Smooth muscle cell of bladder (primary cell): Measurements from ENCODE around the gene PPP1R16B. TPM values are rescaled to one million over a fixed set of nuclear protein-coding genes. Genes with fewer than 3 reads are reported as not detected.

Experiments used
- total RNA-seq: library from RNA; depleted of rRNA; stranded (reverse); fragments of >200 nt; gene quantifications from 2 replicates; pipeline ENCODE4 v1.2.3, GENCODE V29; 2014

Gene PPP1R16B
- total RNA-seq, result 0.09 TPM in 1 of 2 replicates, not detected in the other

GRCh38 chr20:38805502-38805957 lies at the start of gene PPP1R16B:
Gene PPP1R16B, plus strand, starts transcription at chr20:38805697. Its CDS starts 30,229 bp downstream, at chr20:38835926.

GRCh38 chr20:38926142-38926933 lies 120.8 kb downstream of the PPP1R16B start, which contains the start of gene FAM83D:
Gene FAM83D, plus strand, starts transcription at chr20:38926417. Its CDS starts 26 bp downstream, at chr20:38926443.

GRCh38 chr20:38962044-38962927 lies 156.8 kb downstream of the PPP1R16B start, which contains the start of gene DHX35:
Gene DHX35, plus strand, starts transcription at chr20:38962344. Its CDS starts 24 bp downstream, at chr20:38962368.

Other genes with a start within 250 kb of the PPP1R16B start
- not detected in 2 replicates for gene ADIG, start 224.5 kb upstream of the PPP1R16B start, total RNA-seq
- gene ARHGAP40, start 203.9 kb upstream of the PPP1R16B start, total RNA-seq, result not detected in 2 replicates
- gene SLC32A1, start 81.2 kb upstream of the PPP1R16B start, total RNA-seq, result not detected in 2 replicates
- gene ACTR5, start 57.2 kb upstream of the PPP1R16B start, total RNA-seq, result 4.1 and 4.8 TPM in 2 replicates
- 2.0 and 2.3 TPM in 2 replicates for gene FAM83D, start 120.7 kb downstream of the PPP1R16B start, total RNA-seq
- gene DHX35, start 156.6 kb downstream of the PPP1R16B start, total RNA-seq, result 6.8 and 10.0 TPM in 2 replicates